Activated T-cell treated with anti-CD3 and anti-CD28 coated beads for 1 hour (primary cell): ENCODE measurements around the gene LRRC51.
"Not testable (repeated sequence)": the region's sequence is repeated elsewhere in the genome, so short reads cannot be mapped to it uniquely, and the experiment has no call there.

Source experiments
- DNase-seq: peaks from one replicate; pipeline ENCODE4 v3.0.0-alpha.2; 2020; ENCODE audit warnings: low read depth

LRRC51 gene

GRCh38 chr11:72140661-72141060, 60.0 kb downstream of the LRRC51 start:
- DNase-seq, result no peak

GRCh38 chr11:72141066-72141465, 60.4 kb downstream of the LRRC51 start:
- DNase-seq, result no peak

- DNase-seq, result not testable (repeated sequence)
These were observed 61.4 kb downstream of the LRRC51 start for GRCh38 chr11:72142086-72142485.

GRCh38 chr11:72142543-72142942, 61.9 kb downstream of the LRRC51 start:
- not testable (repeated sequence) for DNase-seq

- no peak for DNase-seq
These were observed 64.3 kb downstream of the LRRC51 start for GRCh38 chr11:72144807-72145565.
